ENCODE measurements around the gene ARHGAP40.

The ARHGAP40 gene

DNA sequence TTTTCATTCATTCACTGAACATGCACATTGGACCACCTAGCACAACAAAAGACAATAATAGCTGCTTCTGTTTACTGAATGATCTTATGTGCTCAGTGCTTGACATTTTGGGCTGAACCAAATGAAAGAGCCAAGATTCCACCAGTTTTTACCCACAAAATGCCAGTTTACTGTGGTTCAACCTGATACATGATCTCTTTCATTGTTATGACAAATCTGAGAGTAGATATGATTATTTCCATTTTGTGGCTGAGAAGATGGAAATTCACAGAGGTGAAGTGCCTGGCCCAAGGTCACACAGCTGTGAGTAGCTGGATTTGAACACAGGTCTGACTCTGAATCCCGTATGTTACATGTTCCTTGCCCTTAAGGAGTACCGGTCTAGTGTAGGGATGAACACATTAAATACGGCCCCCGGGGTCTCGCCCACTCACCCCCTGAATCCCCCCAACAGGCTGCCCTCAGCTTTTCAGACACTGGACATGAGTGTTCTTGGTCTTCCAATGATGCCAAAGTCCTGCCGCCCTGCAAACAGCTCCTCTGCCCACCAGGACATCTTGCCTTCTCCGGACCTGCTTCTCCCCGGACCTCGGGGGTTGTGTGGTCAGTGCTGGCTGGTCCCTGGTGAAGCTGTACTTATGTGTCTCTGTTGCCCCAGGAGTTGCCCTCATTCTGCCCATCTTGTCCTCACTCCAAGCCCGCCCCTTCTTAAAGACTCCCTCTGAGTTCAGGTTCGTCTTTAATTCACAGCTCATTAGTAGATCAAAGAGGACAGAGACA is 64.1 kb downstream of the ARHGAP40 start:
- TF ChIP-seq, protein P1, sequence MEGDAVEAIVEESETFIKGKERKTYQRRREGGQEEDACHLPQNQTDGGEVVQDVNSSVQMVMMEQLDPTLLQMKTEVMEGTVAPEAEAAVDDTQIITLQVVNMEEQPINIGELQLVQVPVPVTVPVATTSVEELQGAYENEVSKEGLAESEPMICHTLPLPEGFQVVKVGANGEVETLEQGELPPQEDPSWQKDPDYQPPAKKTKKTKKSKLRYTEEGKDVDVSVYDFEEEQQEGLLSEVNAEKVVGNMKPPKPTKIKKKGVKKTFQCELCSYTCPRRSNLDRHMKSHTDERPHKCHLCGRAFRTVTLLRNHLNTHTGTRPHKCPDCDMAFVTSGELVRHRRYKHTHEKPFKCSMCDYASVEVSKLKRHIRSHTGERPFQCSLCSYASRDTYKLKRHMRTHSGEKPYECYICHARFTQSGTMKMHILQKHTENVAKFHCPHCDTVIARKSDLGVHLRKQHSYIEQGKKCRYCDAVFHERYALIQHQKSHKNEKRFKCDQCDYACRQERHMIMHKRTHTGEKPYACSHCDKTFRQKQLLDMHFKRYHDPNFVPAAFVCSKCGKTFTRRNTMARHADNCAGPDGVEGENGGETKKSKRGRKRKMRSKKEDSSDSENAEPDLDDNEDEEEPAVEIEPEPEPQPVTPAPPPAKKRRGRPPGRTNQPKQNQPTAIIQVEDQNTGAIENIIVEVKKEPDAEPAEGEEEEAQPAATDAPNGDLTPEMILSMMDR (IDR thresholded peaks at IDR 0.05; ENCODE audit: low read depth, low read length) = no peak
- no peak for DNase-seq (ENCODE audit: extremely low read depth, low read depth)

DNA sequence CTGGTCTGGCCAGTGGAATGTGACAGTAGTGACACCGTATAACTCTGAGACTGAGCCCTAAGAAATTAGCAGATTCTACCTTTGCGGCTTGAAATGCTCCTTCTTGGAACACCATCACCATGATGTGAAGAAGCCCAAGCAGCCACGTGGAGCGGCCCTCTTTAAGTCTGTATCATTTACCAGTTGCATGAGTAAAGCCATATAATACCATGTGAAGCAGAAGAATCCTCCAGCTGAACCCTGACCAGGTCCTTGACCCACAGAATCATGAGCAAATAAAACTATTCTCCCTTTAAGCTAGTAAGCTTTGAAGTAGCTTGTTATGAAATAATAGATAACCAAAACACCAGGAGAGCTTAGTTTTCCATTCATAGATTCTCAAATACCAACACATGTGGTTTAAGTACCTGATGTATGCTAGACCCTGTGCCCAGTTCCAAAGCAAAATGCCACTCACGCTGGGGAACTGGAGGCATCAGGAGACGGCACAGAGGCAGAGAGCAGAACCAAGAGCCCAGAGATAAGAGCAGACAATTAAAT is 65.9 kb downstream of the ARHGAP40 start:
- TF ChIP-seq, protein P1 (IDR thresholded peaks at IDR 0.05; ENCODE audit: low read depth, low read length) = no peak
- DNase-seq (ENCODE audit: extremely low read depth, low read depth) = no peak

DNA sequence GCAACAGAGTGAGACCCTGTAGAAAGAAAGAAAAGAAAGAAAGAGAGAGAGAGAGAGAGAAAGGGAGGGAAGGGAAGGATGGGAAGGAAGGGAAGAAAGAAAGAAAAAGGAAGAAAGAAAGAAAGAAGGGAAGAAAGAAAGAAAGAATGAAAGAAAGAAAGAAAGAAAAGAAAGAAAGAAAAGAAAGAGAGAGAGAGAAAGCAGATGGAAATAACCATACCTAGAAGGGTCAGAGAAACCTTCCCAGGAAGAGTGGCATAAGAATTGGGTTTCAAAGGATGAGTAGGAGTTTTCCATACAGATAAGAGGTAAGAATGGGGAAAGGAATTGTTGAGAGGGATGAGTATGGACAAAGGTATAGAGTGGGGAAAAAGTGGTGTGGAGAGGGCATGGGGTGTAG is 68.1 kb downstream of the ARHGAP40 start:
- TF ChIP-seq, protein P1 (IDR thresholded peaks at IDR 0.05; ENCODE audit: low read depth, low read length) = no peak
- no peak for DNase-seq (ENCODE audit: extremely low read depth, low read depth)

DNA sequence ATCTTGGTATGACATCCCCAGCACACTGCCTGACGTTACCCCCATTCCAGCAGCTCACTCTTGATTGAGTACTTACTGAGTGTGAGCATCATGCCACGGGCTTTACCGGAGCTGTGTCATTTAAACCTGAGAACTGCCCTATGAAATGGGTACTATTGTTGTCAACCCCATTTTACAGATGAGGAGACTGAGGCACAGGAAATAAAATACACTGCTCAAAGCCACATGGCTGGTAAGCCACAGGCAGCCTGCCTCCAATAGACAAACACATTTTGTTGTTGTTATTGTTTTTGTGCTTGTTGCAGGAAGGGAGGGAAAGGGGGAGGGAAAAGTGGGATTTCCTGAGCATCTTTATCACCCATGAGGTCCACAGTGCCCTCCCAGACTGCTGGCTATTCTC is 69.2 kb downstream of the ARHGAP40 start:
- DNase-seq (ENCODE audit: extremely low read depth, low read depth) = no peak
- TF ChIP-seq, protein P1 (IDR thresholded peaks at IDR 0.05; ENCODE audit: low read depth, low read length) = no peak

DNA sequence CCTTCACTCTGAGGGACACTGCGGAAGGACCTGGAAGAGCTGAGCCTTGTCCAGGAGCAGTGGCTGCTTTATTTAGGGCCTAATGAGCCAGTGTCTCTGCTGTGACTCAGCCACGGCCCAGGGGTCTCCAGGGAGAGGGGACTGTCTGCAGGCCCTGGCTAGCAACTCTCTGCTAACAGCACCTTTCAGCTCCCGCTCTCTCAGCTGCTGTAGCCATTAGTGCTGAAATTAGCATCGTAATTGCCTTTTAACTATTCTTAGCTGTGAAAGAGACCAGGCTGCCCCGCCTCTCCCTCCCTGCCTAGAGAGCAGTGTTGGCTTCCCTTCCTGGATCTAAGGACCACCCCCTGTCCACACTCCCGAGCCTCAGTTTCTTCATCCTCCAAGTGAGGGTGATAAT is 69.6 kb downstream of the ARHGAP40 start:
- TF ChIP-seq, protein P1 (IDR thresholded peaks at IDR 0.05; ENCODE audit: low read depth, low read length) = no peak
- DNase-seq (ENCODE audit: extremely low read depth, low read depth) = no peak

DNA sequence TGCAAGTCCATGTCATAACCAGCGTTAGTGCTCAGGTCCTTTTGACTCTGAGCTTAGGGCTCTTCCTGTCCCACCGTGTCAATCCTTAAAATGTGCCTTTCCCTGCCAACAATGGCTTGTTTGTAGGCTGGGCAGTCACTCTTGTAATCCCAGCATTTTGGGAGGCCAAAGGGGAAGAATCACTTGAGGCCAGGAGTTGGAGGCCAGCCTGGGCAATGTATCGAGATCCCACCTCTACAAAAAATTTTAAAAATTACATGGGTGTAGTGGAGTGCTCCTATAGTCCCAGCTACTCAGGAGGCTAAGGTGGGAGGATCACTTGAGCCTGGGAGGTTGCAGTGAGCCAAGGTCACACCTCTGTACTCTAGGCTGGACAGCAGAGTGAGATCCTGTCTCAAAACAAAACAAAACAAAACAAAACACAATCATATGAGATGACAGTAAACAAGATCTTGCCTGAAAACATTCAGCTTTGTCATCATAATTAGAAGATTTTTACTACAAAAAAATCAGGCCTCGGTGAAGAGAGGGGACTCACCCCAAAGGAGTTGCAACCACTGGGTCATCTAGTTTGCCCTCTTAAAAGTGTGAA is 70.2 kb downstream of the ARHGAP40 start:
- TF ChIP-seq, protein P1 (IDR thresholded peaks at IDR 0.05; ENCODE audit: low read depth, low read length) = no peak
- DNase-seq (ENCODE audit: extremely low read depth, low read depth) = no peak

DNA sequence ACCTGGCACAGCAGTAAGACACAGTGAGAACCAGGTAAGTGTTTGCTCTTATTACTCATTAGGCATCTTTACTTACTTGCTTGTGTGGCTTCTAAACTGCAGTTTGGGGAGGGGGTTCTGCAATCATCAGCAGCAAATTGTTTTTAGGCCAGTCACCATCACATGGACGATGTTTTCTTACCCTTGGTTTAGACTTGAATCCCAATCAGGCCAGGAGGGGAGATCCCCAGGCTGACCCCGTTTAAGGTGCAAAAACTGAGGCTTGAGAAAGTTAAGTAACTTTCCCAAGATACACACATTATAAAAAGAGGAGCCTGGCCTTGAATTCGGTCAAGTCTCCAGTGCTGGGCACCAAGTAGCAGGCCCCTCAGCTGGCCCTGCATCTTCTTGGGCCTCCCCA is 70.9 kb downstream of the ARHGAP40 start:
- TF ChIP-seq, protein P1 (IDR thresholded peaks at IDR 0.05; ENCODE audit: low read depth, low read length) = no peak
- no peak for DNase-seq (ENCODE audit: extremely low read depth, low read depth)

Data from AG09319 (cell line).